ENCODE results near the gene DYRK2.
"Not testable (repeated sequence)": the region's sequence is repeated elsewhere in the genome, so short reads cannot be mapped to it uniquely, and the experiment has no call there.

Gene DYRK2

DNA sequence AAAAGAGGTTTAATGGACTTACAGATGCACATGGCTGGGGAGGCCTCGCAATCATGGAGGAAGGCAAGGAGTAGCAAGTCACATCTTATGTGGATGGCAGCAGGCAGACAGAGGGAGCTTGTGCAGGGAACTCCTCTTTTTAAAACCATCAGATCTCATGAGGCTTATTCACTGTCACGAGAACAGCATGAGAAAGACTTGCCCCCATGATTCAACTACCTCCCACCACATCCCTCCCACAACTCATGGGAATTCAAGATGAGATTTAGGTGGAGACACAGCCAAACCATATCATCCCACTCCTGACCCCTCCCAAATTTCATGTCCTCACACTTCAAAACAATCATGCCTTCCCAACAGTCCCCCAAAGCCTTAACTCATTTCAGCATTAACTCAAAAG is 24.0 kb downstream of the DYRK2 start:
- not testable (repeated sequence) for DNase-seq

DNA sequence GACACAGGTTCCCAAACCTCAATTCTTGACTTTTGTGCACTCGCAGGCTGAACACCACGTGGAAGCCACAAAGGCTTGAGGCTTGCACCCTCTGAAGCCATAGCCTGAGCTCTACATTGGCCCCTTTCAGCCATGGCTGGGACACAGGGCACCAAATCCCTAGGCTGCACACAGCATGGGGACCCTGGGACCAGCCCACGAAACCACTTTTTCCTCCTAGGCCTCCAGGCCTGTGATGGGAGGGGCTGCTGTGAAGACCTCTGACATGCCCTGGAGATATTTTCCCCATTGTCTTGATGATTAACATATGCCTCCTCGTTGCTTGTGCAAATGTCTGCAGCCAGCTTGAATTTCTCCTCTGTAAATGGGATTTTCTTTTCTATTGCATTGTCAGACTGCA is 25.0 kb downstream of the DYRK2 start:
- DNase-seq = not testable (repeated sequence)

DNA sequence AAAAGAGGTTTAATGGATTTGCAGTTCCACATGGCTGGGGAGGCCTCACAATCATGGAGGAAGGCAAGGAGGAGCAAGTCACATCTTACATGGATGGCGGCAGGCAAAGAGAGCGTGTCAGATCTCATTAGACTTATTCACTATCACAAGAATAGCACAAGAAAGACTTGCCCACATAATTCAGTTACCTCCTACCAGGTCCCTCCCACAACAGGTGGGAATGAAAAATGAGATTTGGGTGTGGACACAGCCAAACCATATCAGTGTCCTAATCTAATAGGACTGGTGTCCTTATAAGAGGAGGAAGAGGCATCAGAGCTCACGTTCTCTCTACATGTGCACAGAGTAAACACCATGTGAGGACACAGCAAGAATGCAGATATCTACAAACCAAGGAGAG is 25.9 kb downstream of the DYRK2 start:
- DNase-seq = no peak

DNA sequence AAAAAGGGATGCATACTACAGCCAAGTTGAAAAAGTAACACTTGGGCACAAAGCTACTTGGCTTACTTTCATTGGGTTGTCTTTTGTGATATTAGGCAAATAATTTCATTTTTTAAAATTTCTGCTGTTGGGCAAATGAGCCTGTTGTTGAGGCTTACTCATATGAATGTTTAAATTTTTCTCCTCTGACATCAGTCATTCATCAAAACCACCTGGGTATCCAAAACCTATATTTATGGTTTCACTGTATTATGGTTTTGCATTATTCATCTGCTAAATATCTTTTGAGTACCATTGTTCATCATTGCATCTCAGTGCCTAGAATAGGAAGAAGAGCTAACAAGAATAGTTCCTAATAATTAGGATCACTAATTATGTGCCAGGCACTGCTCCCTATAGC is 28.1 kb downstream of the DYRK2 start:
- DNase-seq = no peak

DNA sequence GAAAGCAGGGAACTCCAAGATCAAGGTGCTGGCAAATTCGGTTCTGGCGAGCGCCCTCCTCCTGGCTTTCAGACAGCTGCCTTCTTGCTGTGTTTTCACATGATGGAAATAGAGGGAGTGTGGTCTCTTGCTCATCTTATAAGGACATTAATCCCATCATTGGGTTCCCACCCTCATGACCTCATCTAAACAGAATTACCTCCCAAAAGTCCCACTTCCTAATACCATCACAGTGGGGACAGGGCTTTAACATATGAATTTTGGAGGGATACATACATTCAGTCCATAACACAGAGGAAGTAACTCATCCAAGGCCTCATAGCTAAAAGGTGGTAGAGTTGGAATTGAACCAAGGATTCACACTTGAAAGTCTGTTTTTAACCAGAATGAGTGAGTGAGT is 28.6 kb downstream of the DYRK2 start:
- DNase-seq = no peak

DNA sequence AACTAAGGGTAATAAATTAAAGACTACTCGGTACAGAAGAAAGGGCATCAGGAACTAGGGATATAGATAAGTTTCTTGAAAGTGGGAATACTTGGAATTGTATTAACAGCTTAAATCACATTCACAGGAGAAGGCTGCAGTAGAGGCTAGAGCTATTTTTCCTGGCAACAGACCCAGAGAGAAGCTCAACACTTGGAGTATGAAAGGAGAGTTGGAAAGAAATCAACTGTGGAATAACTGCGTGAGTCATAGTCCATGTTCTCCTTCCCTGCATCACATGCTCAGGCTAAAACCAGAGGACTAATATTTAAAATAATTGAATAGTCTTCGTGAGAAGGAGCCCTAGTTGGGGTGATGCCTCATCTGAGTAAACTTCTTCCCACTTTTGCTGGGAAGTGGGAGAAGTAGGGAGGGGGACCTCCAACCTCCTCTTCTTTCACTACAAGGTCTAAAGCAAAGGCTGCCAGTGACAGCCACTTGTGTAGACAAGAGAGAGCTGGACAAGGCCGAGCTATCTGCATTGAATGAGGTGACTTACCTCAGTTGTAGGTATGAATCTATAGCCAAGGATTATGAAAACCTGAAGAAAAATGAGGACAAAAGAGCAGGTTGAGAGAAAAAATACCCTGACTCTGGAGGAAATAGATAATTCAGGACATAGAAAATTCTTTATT is 32.7 kb downstream of the DYRK2 start:
- DNase-seq = no peak

DNA sequence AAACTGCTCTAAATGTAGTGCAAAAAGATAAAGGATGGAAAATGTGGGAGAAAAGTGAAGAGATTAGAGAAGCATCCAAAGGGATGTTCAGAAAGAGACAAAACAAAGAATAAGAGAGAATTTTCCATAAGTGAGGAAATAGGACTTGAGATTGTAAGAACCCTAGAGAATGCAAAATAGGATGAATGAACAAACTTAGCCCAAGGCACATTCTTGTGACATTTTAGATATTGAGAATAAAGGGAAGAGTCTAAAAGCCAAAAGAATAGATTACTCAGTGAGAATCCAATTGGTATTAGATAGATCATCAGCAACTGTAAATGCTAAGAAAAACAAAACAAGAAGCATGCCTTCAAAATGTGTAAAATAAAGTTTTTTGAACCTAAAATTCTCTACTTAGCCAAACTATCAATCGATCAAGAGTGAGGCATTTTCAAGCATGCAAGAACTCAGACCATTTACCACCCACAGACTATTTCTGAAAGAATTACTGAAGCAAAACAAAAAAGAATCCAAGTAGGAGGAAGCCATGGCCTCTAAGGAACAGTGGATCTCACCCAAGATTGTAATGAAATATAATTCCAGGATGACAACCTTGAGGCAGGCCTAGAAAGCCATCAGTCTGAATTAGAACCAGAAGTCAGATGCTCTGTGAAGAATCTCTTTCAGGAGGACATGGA is 33.5 kb downstream of the DYRK2 start:
- DNase-seq = no peak

DNA sequence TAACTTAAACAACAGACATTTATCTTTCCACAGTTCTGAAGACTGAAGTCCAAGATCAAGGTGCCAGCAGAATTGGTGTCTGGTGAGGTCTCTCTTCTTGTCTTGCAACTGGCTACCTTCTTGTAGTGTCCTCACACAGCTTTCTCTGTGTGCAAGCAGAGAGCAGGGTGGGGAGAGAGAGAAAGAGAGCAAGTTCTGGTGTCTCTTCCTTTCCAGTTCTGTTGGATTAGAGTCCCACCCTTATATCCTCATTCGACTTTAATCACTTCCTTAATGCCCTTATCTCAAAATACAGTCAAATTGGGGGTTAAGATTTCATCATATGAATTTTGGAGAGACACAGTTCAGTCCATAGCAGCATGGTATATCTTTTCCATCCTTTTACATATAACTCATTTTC is 40.8 kb downstream of the DYRK2 start:
- no peak for DNase-seq

DNA sequence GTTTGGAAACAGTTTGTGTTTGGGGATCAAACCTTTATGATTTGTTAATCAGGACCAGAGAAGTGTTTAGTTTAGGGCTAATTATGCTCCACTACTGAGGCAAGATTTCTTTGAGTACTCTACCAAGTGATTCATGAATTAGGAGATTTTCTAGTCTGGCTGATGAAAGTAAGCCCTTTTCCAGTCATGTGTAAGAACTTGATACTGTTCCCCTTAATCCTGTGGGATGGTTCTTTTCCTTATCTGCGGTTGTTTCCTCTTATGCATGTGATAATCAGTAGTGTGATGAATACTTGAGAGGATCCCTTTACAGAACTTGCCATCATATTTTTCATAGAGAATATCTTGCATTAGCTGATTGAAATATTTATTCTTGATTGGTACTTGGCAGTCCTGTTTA is 42.1 kb downstream of the DYRK2 start:
- DNase-seq = no peak

DNA sequence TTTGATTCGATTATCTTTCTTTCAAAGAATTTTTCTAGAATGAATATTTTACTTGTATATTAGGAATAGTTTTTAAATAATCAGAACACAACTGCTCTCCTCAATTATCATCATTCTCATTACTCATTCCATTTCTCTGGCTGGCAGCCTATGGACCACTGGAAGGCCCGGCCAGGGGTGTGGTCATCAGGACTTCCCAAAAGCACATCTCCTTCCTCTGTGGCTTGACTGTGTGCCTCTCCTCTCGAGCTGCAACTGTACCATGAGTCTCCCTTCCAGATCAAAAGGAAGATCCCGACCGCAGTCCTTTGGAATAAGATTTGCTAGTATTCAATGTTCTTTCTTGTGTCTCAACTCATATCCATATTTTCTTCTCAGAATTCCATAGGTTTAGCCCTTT is 42.7 kb downstream of the DYRK2 start:
- DNase-seq = no peak

DNA sequence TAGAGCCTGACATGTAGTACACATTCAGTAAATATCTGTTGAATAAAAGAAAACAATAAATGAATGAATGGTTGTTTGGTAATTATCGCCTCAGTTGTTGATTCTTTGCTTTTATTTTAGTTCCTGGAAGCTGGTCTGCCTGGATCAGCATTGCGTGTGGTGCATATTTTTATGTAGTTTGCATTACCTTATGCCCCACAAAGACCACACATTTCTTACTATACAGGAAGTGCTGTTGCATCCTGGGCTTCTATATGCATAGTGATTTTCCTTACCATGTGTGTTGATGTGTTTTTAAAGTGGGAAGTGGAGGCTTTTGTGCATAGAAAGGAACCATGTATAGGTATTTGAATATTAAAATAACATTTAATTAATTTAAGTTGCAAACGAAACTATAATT is 43.6 kb downstream of the DYRK2 start:
- no peak for DNase-seq

DNA sequence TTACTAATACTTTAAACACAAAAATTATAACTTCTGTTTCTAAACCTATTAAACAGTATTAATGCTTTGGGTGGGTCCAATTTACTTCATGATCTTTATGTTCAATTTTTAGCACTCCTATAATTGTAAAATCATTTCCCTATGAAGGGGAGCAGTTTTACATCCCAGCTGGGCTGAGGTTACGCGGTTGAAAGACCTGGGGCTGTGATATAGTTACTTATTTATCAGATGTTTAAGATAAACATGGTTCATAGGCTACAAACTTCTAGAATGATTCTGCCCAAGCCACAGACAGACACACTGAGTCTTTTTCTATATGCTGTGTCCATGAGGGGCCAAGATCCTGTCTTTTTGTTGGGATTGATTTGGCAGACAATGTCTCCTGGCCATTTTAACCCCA is 44.4 kb downstream of the DYRK2 start:
- DNase-seq = no peak

DNA sequence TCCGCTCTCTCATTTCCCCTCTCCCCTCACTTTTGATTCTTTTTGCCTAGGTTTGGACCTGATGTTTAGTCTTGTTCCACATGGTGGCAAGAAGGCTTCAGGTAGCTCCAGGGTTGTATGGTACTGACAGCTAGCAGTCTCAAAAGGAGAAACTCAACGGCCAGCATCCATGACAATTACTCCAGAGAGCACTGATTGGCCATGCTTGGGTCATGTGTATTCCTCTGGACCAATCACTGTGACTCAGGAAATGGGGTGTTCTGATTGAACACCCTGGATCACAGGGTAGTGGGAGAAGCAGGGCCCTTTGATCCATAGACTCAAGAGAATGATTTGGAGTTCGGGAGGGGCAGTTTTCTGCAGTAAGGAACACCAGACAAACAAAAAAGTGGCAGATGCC is 45.3 kb downstream of the DYRK2 start:
- no peak for DNase-seq

DNA sequence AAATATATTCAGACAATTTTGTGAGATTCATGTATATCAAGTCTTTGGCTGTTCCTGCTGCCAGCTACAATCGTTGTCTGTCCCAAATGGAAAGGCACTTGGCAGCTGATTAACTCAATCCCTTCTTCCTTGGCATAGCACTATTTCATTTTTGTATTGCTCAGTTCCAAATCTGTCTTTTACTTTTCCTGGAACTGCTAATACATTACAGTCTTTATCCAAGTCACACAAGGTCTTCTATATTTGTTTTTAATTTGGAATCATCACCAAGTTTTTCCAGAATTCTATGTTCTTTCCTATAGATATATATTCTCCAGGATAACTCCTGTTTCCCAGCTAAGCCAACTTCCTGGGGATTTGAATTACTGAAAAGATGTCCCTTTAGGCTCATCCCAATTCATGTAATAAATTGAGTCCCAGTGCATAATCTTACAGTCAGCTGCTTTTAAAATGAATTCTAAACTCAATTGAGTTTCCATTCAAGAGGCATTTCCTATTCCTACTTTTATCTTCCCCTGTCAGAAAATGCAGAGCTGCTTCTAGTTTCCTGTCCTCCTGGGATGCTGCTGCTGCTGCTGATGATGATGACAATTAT is 45.9 kb downstream of the DYRK2 start:
- no peak for DNase-seq

DNA sequence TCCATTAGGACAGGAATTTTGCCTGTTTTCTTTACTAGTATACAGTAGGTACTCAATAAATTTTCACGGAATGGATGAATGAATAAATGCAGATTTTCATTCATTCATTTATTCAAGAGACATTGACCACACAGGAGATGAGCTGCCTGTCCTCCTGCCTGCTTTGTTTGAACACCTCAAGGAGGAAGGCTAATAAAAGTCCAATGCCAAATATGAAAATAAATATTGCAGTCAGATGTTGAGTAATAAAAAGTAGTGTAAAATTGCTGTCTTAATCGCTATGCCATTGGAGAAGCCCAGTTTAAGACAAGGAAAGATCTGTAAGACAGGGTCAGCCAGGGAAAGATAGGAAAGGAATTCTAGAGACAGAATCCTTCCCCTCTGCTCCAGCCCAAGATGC is 47.4 kb downstream of the DYRK2 start:
- DNase-seq = no peak

DNA sequence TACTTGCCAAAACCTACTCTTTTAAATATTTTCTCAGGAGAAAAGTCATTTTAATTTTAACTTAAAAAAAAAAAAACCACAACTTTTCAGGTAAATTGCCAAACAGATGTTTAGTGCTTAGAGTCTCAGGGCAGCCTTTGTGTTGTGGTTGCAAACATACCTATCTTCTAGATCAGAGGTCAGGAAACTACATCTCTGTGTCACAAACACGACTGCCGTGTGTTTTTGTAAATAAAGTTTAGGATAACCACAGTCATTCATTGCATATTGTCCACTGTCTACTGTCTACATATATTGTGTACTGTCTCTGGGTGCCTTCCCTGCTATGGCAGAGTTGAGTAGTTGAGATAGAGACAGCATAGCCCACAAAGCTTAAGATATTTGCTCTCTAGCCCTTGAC is 48.9 kb downstream of the DYRK2 start:
- DNase-seq = no peak

DNA sequence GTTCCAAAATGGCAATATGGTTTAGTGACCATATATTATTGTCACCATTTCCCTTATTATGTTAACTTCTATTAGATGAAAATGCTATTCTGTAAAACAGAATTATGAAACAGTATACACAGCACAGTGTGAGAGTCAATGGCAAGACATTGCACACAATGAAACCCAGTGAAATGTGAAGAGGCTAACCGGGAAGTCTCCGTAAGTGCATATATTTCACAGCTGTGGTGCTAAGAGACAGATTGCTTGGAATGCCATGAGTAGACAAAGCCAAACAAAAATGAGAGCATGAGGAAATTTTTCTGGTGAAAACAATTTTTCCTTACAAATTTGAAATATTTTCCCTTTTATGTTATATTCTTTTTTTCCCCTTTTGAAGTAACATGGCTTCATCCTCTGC is 49.4 kb downstream of the DYRK2 start:
- DNase-seq = no peak

DNA sequence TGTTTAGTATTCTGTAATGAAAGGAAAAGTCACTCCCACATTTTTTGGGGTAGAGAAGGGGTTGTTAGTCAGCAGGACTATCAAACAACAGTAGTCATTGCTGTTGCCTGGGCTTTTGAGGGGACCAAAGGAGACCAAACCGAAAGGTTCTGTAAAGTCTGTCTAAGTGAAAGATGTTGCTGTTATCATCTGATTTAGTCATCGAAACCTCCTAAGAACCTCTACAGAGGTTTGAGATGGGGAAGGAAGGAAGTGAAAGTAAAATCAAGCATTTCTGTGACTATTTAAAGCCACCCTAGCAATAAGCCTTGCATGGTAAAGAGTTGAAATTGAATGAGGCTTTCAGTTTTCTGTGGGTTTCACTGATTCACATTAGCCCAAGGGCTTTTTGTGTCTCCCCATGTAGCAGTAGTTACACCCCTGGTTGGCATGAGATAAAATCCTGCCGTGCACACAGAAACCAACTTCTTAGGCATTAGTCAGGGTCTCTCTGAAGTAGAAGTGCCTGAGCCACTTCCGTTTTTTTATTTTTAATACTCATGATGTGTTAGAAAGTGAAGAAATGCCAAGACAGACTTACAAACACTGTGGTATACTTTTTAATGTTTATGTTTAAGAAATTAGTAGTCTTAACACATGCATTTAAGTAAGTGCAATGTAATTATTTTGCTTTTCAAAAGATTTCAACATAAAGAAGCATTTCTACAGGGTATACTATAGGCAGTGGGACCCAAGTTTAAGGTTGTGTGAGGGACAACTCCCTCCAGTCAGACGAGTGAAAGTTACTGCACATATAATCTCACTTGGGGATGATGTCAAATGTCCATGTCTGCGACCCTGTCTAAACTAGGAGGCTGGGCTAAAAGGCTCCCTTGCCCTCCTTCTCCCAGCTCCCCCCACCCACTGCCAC is 50.4 kb downstream of the DYRK2 start:
- DNase-seq = peak; percentile 18 to 23

DNA sequence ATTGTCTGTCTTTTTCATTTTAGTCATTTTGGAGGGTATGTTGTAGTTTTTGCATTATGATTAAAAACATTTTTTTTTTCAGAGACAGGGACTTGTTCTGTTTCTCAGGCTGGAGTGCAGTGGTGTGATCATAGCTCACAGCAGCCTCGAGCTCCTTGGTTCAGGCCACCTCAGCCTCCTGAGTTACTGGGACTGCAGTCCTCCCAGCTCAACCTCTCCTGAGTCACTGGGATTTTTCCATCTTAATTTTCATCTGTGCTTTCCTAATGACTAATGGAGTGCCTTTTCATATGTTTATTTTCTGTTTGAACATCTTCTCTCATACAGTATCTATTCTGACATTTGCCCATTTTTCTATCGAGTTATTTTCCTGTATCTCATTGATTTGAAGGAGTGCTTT is 52.6 kb downstream of the DYRK2 start:
- no peak for DNase-seq

DNA sequence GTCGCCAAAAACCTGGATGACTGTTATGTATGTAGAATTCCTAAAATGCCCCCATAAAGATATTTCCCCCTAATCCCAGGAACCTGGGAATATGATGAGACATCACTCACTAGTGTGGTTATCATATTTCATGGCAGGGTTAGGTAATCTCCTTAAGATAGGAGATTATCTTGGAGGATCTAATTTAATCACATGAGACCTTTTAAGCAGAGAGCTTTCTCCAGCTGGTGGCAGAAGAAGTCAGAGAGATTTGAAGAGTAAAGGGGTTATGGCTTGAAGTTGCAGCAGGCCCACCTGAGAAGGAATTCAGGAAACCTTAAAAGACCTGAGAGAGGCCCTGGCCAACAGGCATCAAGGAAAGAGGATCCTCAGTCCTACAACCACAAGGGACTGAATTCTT is 53.6 kb downstream of the DYRK2 start:
- no peak for DNase-seq

DNA sequence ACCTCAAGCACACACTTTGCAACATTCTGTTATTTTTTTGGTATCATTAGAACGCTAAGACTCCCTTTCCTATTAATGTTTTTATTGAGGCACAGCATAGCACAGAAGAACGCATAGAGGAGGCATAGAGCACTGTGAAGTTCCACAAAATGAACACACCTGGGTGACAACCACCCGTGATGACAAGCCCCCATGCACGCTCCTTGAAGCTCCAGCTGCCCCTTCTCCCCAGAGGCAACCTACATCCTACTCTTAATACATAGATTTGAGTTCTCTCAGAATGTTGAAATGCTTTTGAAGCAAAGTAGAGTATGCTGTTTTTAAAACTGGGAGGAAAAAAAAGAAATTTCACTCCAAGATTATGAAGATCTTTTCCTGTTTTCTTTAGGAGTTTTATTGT is 55.5 kb downstream of the DYRK2 start:
- no peak for DNase-seq

DNA sequence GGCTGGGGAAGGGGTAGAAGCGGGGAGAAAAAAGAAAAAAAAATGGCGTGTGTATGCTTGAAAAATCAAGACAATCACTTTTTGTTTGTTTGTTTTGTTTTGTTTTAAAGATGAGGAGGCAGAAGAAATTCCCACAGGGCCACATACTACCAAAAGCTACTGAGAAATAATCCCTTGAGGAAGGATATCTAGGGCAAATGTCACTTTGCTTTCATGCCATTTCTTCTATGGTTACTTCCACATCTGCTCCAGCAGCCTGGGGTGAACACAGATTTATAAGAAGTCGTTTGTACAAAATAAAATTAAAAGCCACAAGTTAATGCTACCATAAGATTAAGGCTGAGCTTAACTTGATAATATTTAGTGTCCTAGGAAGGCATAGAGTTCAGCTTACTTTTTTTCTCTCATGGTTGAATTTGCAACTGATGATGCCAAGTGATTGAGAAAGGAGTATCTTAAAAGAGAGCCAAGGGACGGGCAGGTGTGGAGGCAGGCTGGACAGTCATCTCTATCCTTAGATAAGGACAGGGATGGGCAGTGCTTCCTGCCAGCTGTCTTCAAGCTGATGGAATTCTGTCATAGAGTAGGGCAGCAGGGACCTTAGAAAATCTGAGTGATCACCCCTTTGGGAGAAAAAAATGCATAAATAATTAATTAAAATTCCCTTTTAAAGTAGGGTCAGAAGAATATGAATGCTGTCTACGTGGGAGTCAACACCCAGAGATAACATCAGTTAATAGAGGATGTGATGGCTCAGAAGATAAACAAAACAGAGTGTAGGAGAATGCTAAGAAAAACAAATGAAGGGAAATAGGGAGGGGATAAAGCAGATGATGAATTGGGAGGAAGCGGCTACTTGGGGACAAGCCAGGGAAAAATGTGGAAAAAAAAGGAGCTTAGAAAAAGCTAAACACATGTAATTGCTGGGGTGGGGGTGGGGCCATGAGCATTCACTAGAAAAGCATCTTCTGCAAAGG is 57.1 kb downstream of the DYRK2 start:
- no peak for DNase-seq

Measured in activated CD4-positive, alpha-beta T cell treated with anti-CD3 and anti-CD28 coated beads, Interleukin-2, amount 50 U/mL, for 4 hours (primary cell).